GM18505 (cell line): ENCODE data around the gene SRSF1.
"Not testable (repeated sequence)": the region's sequence is repeated elsewhere in the genome, so short reads cannot be mapped to it uniquely, and the experiment has no call there.

Source experiments
- ATAC-seq: cut with Tn5 transposase; IDR thresholded peaks from one replicate; pipeline ENCODE4 v1.9.1; 2021; ENCODE audit not compliant: unreplicated experiment
- POLR2A ChIP-seq: IDR thresholded peaks from 4 replicates; pipeline ENCODE4 v1.6.1; 2011; ENCODE audit warnings: borderline replicate concordance; ENCODE audit not compliant: insufficient read depth, insufficient read length; ENCODE audit errors: extremely low read depth

Gene SRSF1, protein sequence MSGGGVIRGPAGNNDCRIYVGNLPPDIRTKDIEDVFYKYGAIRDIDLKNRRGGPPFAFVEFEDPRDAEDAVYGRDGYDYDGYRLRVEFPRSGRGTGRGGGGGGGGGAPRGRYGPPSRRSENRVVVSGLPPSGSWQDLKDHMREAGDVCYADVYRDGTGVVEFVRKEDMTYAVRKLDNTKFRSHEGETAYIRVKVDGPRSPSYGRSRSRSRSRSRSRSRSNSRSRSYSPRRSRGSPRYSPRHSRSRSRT

DNA sequence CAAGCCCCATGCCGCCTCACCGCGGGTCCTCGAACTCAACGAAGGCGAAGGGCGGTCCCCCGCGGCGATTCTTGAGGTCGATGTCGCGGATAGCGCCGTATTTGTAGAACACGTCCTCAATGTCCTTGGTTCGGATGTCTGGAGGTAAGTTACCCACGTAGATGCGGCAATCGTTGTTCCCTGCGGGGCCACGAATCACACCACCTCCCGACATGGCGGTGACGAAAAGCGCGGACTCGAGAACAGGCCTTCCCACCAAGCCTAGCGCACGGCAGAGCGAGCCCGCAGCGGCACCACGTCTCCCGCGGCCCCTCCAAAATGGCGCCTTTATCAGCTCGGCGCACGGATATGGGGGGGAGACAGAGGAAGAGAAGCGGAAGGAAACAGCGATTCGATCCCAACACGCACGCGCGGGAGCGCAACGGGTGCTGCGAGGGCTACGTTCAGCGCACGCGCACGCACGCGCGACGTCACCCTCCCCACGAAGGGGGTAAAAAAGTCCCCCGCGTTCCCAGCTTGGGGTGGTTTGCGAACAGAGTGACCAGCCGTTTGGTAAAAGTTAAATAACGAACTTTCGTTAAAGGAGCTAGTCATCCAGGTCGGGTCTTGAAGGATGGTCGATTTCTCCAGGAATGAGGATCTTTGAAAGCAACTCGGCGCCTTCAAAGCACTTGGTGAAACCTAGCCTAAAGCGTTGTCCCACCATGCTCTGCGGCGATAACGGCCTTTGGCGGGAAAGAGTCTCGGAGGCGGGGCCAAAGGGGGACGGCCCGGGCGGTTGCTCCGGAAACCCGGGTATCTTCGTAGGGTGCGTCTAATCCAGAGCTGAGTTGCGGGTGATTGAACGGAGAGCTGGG, at the start of gene SRSF1:
Gene SRSF1, minus strand, starts transcription at position 323 of the 857 bp plus-strand sequence. Its CDS starts 109 bp downstream, at position 214.
- TF ChIP-seq POLR2A: peak; percentile 97
- ATAC-seq: peak; percentile 90

GRCh38 chr17:58056476-58056875, 49.4 kb upstream of the SRSF1 start:
- TF ChIP-seq POLR2A: no peak
- no peak for ATAC-seq

DNA sequence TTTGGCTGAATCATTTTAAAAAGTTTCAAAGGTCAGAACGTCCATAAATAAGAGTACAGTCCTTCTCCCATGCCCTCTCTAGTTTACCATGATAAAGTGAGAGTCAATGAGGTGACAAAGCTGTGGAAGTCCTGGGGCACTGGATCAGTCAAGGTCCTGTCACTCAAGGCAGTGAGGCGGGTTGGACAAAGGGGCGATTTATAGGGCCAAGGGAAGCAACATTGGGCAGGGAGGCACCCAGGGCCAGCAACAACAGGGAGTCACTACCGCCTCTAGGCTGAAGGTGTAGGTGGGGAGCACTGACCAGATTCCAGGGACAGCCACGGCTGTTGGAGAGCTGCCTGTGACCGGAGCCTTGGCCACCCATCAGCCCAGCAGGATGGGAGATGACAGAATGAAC, 47.6 kb upstream of the SRSF1 start:
- TF ChIP-seq POLR2A: no peak
- no peak for ATAC-seq

- ATAC-seq: no peak
- no peak for TF ChIP-seq POLR2A
These were observed 46.1 kb upstream of the SRSF1 start for GRCh38 chr17:58052945-58053715.

- no peak for TF ChIP-seq POLR2A
- ATAC-seq: no peak
These were observed 45.4 kb upstream of the SRSF1 start for GRCh38 chr17:58052407-58052806.

DNA sequence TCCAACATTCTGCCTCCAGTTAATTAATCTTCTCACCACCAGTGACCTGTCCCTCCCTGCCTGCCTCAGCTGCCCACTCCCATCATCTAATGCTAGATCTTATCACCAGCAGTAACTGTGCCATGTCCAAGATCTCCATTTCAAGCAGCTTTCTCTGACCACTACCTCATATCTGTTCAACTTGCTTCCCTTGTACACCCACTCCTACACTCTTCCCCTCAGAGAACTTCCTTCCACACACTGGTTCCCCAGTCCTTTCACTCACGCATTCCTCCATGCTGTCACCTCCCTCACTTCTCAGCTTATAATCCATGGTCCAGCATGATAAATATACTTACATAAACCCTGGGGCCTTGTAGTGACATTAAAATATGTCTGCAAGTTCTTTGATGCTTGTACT, 44.4 kb upstream of the SRSF1 start:
- TF ChIP-seq POLR2A: no peak
- no peak for ATAC-seq

- no peak for TF ChIP-seq POLR2A
- ATAC-seq: no peak
These were observed 43.9 kb upstream of the SRSF1 start for GRCh38 chr17:58050966-58051365.

GRCh38 chr17:58049533-58049932, 42.5 kb upstream of the SRSF1 start:
- TF ChIP-seq POLR2A: no peak
- ATAC-seq: no peak

GRCh38 chr17:58047376-58048150, 40.5 kb upstream of the SRSF1 start:
- no peak for TF ChIP-seq POLR2A
- no peak for ATAC-seq

- no peak for TF ChIP-seq POLR2A
- ATAC-seq: no peak
These were observed 39.4 kb upstream of the SRSF1 start for GRCh38 chr17:58046239-58047094.

DNA sequence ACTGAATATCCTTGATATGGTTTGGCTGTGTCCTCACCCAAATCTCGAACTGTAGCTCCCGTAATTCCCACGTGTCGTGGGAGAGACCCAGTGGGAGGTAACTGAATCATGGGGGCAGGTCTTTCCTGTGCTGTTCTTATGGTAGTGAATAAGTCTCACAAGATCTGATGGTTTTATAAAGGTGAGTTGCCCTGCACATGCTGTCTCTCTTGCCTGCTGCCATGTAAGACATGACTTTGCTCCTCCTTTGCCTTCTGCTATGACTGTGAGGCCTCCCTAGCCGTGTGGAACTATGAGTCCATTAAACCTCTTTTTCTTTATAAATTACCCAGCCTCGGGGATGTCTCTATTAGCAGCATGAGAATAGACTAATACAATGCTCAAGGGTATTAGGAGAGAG, 37.2 kb upstream of the SRSF1 start:
- not testable (repeated sequence) for ATAC-seq
